HG03095 (cell line): ENCODE data around the gene CEP68.
"Not testable (repeated sequence)": the region's sequence is repeated elsewhere in the genome, so short reads cannot be mapped to it uniquely, and the experiment has no call there.

Experiments used
- ATAC-seq: cut with Tn5 transposase; IDR thresholded peaks from one replicate; pipeline ENCODE4 v1.9.1; 2021; ENCODE audit warnings: moderate library complexity; ENCODE audit not compliant: unreplicated experiment

The CEP68 gene

DNA sequence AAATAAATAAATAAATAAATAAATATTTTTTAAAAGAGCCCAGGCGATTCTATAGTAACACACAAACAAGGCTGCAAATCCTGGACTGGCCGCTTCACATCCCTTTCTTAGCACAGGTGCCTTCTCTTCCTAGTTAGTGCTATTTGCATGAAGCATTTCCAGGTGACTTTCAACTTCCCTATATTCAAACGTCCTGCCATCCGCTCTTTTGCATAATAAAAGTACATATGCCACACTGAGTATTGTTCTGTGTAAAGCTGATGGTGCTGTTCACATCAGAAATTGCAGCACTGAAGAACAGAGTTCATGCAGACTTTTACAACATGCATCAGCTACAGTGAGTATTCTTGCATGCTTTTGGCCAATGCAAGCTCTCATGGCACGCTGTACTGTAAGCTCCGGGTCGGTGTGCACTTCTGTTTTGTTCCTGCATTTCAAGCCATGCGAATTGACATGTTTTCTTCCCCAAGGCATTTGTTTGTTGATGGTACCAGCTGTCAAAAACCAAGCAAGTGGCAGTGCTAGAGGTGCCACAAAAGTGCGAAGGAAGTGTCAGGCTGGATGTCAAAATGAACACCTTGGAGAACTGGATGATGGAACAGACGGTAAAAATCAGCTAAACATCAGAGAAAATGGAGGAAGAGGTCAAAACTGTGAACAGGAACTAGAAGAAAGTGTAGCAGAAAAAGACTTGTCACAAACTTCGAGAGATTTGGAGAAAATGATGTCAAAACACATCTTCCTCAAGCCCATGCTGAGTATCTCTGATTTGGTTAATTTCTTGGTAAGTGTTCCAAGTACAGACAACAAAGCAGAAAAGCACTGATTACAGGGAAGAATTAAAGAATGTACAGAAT is 25.5 kb upstream of the CEP68 start:
- no peak for ATAC-seq

DNA sequence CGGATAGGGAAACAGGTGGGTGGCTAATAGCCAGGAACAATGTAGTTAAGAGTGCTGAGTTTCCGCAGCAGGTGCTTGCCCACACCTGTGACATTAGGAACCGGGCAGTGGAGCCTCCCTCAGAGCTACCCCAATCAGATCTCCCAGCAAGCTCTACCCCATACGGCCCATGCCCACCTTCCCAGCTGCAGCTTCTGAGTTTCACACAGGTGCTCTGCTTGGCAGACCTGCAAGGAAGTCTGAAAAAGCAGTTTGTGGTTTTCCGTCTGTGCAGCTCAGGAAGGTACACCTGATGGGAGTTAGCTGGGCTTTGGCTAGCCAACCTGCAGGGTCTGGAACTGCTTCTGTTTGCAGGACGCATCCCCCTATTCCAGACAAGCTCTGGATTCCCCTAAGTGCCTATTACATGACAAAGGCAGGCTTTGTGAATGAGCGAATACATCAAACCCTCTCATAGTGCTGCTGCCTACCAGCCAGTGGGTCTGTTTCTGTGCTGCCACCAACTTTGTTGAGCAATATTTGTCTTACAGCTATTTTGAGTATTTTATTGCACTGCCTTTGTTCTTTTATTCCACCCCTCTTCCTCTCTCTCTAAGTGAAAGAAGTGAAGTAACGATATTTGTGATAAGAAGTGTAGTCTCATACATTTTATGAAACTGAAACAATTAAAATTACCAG is 24.7 kb upstream of the CEP68 start:
- peak; percentile 19 for ATAC-seq

DNA sequence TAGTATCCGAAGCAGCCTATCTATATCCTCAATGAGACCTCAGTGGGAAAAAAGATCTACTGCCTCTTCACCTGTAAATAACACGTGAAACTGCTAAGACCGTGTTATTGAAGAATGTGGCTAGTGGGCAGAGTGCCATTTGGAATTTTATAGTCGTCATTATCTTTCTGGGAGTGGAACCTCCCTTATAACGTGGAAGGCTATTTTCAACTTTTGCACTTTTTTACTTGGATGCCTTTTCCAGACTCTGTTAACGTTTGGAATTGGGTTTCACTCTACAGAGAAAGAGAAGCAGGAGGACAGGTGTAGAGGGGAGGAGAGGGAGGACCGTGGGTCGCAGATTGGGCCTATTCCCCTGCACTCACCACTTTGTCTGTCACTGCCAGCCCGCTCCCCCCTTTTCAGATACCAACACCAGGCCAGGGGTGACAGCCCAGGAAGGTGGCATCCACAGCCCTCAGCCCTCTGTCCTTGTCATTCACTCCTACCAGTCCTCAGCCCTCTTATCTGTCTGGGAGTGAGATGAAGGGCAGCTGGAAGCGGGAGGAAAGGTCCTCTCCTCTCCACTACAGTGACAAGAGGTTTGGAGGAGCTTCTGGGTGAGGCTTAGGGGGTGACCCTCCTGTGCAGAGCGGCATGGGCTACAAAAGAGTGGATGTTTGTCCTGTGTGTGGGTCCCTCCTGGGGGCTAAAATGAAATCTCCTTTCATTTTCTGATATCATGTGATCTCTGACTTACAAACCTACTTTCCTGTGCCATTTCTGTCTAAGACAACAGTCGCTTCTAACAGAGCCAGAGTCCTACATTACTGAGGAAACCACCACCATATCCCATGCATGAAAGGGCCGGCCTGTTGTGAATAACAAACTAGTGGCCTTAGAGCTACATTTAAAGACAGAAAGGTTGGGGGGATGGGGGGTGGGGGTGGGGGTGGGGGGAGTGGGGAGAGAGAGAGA is 23.9 kb upstream of the CEP68 start:
- peak; percentile 39 for ATAC-seq

DNA sequence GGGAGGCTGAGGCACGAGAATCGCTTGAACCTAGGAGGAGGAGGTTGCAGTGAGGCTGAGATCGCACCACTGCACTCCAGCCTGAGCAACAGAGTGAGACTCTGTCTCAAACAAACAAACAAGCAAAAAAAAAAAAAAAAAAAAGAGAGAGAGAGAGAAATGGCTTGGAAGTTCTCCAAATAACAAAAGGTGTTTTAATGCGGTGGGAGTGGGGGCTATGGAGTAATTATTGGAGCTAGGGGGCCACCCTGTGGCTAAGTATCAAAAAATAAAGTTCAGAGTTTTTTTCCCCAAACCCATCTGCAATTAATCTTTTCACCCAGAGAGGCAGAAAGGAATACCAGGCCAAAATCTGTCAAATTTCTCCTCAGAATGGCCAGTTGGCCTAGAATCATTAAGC is 23.0 kb upstream of the CEP68 start:
- no peak for ATAC-seq

DNA sequence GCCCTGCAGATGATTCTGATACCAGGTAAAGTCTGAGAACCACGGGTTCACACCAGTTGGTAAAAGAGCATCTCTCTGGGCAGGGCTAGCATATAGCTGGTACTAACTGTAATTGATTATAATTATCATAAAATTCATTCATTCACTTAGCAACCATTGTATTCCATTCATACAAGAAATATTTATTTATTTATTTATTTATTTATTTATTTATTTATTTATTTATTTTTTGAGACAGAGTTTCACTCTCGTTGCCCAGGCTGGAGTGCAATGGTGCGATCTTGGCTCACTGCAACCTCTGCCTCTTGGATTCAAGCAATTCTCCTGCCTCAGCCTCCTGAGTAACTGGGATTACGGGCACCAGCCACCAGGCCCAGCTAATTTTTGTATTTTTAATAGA is 22.5 kb upstream of the CEP68 start:
- ATAC-seq: not testable (repeated sequence)

DNA sequence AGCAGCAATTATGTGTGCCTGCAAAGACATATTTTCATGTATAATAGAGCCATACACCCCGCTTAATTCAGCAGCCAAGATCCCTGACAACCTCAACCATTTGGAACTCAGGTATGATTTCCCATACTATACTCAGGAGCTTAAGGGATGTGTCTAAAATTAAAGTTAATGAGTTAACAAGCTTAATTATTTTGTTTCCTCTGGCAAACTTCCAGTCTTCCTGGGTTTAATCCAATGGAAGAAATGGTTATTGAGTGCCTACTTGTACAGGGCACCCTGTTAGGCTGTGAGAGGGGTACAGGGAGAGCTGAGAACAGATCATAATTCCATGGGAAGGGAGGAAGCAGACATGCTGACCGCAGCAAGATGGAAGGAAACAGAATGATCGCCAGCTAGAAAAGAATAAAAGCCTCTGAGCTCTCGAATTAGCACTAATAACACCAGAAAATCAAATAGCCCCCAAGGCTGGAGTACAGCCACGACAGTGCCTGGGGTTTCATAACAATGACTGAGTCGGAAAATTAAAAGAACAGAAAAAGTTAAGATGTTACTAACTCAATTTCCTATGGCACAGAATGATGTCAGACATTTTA is 20.8 kb upstream of the CEP68 start:
- no peak for ATAC-seq

DNA sequence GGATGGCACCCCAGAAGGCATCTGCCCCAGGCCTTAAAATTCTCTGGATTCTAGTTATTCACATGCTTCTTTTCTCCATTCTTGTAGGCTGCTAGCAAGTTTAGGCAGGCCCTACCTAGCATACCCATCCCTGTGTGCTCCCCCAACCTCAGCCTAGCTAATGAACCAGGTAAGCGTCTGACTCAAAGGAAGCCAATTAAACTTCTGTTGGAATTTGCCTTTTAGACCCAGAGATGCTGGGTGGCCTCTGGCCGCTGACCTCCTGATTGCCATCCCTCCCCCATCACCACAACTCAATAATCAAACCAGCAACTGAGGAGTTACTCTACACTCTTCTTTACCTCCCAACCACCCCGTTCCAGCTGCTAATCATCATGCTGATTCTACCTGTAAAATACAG is 19.0 kb upstream of the CEP68 start:
- no peak for ATAC-seq

DNA sequence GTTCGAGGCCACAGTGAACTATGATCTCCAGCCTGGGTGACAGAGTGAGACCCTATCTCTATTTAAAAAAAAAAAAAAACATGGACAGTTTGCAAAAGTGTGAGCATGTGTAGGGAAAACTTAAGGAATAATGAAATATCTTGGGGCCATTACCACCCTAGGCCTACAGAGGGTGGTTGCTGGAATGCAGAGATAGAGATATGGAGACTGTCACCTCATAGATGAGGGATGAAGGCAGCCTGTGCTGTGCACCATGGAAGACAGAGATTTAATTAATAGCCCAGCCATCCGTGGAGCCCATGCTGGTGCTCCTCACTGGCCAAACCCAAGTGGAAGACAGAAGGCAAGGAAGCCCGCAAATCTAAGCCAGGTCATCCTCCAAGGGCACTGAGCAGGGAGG is 16.6 kb upstream of the CEP68 start:
- no peak for ATAC-seq

DNA sequence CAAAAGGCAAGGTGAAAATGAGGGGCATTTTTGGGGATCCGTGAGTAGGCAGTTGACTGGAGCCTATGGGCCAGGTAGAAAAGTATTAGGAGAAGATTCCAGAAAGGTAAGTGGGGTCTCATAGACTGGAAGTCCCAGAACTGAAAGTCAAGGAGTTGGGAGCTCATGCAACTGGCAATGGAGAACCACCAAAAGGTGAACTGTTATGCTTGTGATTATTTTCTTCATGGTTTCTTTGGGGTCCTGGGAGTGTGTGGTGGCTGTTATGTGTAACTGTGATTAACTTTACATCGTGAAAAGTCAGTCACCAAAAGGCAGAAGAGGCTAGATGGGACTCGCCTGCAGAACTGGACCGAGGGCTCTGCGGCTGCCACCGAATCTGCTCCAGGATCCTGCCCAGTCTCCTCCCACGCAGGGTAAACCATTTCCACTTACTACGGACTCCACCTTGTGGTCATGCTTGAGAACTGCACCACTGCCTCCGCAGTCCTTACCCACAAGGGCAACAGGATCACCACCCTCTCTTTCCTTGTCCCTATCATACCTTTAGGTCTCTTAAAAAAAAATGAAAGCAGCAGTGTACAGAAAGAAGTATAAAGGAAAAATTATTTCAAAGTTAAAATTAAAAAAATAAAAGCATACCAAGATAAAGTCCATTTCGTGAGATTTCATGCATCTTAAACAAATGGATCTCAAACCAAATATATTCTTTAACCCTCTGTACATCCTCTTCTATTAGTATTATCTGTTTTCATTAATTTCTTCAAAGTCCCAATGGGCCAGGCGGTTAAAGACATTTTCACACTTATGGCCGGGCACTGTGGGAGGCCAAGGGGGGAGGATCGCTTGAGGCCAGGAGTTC is 15.6 kb upstream of the CEP68 start:
- ATAC-seq: peak; percentile 87

DNA sequence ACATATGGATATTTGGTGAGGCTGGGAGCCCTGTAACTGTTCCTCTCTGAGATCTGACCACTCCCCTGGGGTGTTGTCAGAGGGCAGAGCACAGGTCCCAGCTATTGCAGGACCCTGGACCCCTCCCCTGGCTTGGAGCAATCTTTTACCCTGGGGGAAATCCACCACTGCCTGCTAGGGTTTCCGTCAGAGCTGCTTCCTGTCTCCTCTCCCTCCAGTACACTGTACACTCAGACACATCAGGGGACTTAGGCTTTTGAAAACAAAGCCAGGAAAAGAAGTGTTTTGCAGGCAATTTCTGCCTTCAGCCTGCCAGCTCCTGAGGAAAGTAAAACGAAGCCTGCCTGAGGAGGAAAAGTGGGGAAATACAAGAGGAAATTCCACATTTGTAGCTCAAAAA is 13.2 kb upstream of the CEP68 start:
- ATAC-seq: no peak

DNA sequence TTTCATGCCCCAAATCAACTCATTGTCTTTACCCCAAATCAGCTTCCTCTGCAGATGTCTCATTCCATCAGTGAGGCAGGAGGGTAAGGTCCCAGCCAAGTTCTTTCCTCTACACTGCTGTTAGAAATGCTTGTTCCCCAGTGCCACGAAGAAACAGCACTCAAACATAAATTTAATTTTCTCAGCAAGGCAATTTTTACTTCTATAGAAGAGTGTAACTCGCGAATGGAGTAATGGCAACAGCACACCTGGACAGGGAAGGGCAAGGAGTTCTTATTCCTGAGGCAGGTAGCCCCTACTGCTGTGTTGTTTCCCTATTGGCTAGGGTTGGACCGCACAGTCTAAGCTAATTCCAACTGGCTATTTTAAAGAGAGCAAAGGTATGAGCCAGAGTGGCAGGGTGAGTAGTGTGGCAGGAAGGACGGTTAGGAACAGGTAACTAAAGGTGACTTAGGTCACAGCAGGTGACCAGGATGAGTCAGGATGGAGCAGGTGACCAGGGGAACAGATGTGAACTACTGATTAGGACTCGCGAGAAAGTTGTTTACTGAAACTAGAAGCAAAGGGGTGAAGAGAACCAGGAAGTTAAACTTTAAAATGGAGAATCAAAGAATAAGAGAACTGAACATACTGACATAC is 12.0 kb upstream of the CEP68 start:
- ATAC-seq: no peak

DNA sequence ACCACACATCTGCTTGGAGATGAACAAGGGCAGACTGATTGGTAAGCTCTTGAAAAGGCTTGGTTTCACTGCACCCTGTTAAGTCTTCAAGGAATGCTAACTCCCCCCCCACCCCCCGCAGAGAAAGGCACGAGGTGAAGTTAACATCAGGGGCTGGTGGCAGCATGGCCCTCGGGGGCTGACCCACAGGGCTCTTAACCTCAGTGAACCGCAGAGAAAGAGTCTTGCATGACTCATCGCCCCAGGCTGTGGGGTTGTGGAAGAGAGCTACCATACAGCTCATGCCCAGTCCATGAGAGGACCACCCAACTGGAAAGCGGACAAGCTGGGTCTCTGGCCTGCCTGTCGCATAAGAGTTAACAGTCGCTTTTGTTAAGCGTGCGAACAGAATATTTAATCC is 10.6 kb upstream of the CEP68 start:
- no peak for ATAC-seq

DNA sequence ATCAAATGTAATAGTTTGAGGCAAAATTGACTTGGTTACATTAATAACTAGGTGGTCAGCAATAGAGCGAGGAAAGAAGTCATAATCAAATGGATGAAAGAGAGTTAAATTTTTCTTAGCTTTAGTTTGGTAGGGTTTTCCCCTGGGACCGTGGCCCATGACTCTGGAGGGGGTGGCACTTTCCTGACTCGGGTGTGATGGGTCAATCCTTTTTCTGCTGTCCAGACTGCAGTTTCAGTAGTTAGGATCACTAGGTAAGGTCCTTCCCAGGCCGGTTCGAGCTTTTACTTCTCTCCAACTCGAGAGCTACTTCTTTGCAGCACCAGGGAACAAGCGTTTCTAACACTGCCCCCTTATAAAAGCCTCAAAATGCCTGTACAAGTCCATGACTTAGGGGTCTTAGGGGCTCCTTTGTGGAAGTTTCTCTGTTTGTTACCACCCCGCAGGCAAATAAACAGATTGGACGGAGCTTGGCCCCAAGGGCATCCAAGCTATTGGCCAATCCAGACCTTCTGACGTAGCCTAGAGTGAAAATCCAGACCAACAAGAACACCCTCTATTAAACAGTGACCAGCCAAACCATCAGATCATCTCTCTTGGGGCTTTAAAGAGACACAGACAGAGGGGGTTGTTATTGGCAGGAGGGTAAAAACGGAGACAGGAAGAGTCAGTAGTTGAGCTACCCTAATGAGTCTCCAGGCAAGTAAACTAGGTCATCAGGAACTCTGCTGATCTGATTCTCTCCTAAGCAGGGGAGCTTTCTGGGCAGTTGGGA is 9.4 kb upstream of the CEP68 start:
- ATAC-seq: no peak

DNA sequence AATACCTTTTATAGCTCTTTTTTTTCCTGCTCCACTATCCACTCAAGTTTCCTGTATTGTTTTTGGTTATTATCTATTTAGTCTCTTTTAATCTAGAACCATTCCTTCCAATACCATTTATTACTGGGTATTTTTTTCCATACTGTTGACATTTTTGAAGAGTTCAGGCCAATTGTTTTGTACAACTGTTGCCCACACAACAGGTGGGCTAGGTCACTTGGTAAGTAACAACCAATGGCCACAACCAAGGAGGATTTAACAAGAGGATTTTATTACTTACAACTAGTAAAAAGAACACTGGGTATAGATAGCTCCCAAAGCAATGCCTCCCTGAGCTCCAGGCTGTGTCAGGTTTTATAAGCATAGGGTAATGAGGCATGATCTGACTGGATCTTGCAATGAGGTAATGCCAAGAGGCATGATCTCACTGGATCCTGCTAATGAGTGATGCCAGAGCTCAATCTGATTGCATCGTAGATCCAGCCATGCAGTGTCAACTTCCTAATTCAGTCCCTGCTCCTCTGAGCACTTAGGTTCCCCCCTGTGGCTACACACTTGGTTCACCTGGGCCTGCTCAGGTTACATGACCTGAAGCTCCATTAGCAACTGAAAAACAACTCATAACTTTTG is 7.1 kb upstream of the CEP68 start:
- no peak for ATAC-seq

DNA sequence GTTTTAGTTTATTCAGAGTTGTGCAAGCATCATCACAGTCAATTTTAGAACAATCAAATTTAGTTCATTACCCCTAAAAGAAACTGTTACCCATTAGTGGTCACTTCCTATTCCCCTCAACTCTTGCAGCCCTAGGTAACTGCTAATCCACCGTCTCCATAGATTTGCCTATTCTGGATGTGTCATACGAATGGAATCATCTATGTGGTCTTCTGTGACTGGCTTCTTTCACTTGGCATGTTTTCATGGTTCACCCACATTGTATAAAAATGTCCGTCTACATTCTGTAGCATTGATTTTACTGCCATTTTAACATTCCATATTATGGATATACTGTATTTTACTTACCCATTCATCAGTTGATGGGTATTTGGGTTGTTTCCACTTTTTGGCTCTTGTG is 5.3 kb upstream of the CEP68 start:
- ATAC-seq: no peak

DNA sequence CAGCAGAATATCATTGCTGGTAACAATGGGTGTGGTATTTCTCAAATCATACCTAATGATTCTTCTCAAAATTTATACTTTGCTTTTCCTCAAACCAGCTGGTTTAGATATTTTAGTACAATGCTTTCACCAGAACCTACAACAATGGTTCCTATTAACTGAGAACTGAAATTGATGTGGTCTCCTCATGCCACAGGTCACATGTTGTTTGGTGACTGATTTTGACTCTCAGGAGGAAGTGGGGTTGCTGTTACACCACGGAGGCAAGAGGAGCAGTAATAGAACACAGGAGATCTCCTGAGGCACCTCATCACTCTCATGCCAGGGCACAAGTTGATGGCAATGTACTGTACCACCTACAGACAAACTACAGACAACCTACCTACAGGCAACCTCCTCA is 3.0 kb upstream of the CEP68 start:
- ATAC-seq: peak; percentile 46

DNA sequence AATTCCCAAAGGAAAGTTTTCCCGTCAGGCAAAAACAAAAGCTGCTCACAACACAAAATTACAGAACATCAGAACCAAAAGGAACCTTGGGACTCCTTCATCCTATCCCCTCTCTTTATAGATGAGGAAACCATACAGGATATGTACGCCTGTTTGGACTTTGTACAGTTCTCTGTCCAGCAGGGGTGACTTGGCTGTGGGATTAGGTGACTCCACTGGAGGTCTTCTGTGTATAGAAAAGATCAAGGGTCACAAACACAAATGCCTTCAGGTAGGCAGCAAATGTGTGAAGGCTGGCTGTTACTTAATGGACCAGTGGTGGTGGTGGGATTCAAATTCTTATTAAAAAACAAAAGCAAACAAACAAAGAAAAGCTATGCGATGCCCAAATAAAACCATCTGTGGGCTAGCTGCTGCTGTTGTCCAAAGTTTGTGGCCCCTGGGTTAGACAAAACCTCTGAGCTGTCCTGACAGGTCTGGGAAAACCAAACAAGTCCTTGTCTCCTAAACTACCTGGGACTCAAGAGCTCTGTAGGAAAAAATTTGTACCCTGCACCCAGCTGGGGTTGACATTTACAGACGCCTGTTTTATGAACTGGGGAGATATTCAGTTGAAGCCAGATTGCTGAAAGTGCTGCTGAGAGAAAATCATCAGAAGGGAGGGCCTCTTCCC is 1.3 kb upstream of the CEP68 start:
- ATAC-seq: no peak
